Endothelial cell of umbilical vein (primary cell): ENCODE measurements around the gene NGLY1.

ENCODE experiments used
- EZH2 ChIP-seq: IDR thresholded peaks from 2 replicates; pipeline ENCODE4 v1.6.1; 2012; ENCODE audit warnings: borderline replicate concordance, low read depth, mild to moderate bottlenecking, moderate library complexity, low read length, inconsistent platforms; ENCODE audit not compliant: severe bottlenecking
- GATA2 ChIP-seq: IDR thresholded peaks from 2 replicates; pipeline ENCODE4 v1.7.0; 2011; ENCODE audit warnings: low read depth, mild to moderate bottlenecking, moderate library complexity, mixed read lengths, low read length; ENCODE audit not compliant: insufficient read length, insufficient read depth
- JUN ChIP-seq: IDR thresholded peaks from 2 replicates; pipeline ENCODE4 v1.6.1; 2011; ENCODE audit warnings: borderline replicate concordance, low read depth; ENCODE audit not compliant: insufficient read length, insufficient read depth
- MYC ChIP-seq: IDR thresholded peaks from one replicate; pipeline ENCODE4 v1.6.1; 2011; ENCODE audit warnings: mild to moderate bottlenecking, low read depth, low read length
- POLR2A ChIP-seq: IDR thresholded peaks from 2 replicates; pipeline ENCODE4 v1.6.1; 2012; ENCODE audit warnings: low read depth, mild to moderate bottlenecking, control low read depth, low read length
- POLR2AphosphoS5 ChIP-seq: IDR thresholded peaks from 2 replicates; pipeline ENCODE4 v1.6.1; 2012; ENCODE audit warnings: low read depth, mild to moderate bottlenecking, control low read depth, low read length, moderate library complexity; ENCODE audit not compliant: insufficient read depth
- TF ChIP-seq, protein P1 (sequence below): IDR thresholded peaks from 2 replicates; pipeline ENCODE4 v1.6.1; 2011; ENCODE audit not compliant: insufficient read depth, insufficient read length
- TF ChIP-seq, protein P2 (sequence below), 2 donors: IDR thresholded peaks; 1 replicate in 1 of 2; 2 replicates in 1 of 2; pipeline ENCODE4 v1.5.1; 2011; ENCODE audit warnings: low read length in 2 of 2, mild to moderate bottlenecking in 2 of 2, moderate library complexity in 2 of 2, control low read depth in 1 of 2, inconsistent platforms in 1 of 2, low read depth in 1 of 2; ENCODE audit not compliant: insufficient read depth in 1 of 2; ENCODE audit errors: extremely low read depth in 1 of 2

DNA sequence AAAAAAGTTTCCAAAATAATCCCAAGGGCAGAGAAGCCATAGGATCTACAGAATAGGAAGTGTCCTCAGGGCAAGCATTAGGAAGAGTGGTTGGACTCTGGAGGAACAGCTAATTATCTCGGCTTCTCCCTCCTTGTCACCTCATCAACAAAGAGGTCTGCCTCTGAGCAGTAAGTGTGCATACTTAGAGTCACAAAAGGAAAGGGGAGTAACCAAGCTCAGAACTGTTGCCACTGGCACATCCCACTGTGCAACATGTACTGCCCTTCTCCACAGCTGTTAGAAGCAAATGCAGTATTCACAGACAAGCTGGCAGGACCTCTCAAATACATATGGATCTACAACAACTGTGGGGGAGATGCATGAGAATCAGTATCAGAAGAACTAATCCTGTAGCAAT is 31.5 kb downstream of the NGLY1 start:
- TF ChIP-seq POLR2AphosphoS5 (no peak), EZH2 (no peak), POLR2A (no peak), MYC (no peak), GATA2 (no peak), JUN (no peak)
- TF ChIP-seq, protein P1, sequence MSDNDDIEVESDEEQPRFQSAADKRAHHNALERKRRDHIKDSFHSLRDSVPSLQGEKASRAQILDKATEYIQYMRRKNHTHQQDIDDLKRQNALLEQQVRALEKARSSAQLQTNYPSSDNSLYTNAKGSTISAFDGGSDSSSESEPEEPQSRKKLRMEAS: no peak
- TF ChIP-seq, protein P2, sequence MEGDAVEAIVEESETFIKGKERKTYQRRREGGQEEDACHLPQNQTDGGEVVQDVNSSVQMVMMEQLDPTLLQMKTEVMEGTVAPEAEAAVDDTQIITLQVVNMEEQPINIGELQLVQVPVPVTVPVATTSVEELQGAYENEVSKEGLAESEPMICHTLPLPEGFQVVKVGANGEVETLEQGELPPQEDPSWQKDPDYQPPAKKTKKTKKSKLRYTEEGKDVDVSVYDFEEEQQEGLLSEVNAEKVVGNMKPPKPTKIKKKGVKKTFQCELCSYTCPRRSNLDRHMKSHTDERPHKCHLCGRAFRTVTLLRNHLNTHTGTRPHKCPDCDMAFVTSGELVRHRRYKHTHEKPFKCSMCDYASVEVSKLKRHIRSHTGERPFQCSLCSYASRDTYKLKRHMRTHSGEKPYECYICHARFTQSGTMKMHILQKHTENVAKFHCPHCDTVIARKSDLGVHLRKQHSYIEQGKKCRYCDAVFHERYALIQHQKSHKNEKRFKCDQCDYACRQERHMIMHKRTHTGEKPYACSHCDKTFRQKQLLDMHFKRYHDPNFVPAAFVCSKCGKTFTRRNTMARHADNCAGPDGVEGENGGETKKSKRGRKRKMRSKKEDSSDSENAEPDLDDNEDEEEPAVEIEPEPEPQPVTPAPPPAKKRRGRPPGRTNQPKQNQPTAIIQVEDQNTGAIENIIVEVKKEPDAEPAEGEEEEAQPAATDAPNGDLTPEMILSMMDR (IDR thresholded peaks at IDR 0.05; ENCODE audit: extremely low read depth in 1 of 2, insufficient read depth in 1 of 2, low read depth in 1 of 2, low read length in 2 of 2): no peak
